GM19455 (cell line): ENCODE measurements around the gene ARL5B.

Experiments used
- ATAC-seq: cut with Tn5 transposase; IDR thresholded peaks from one replicate; pipeline ENCODE4 v1.9.1; 2021; ENCODE audit not compliant: unreplicated experiment

The ARL5B gene

GRCh38 chr10:18658271-18659124, 733 bp upstream of the ARL5B start:
- ATAC-seq, result peak; percentile 32

- peak; percentile 37 for ATAC-seq
These were observed 746 bp downstream of the ARL5B start for GRCh38 chr10:18659819-18660535.

GRCh38 chr10:18660816-18661431, 1.7 kb downstream of the ARL5B start:
- ATAC-seq, result no peak

- no peak for ATAC-seq
These were observed 5.7 kb downstream of the ARL5B start for GRCh38 chr10:18664841-18665478.

GRCh38 chr10:18665815-18666558, 6.8 kb downstream of the ARL5B start:
- ATAC-seq, result no peak

GRCh38 chr10:18666810-18667209, 7.6 kb downstream of the ARL5B start:
- ATAC-seq, result no peak

- no peak for ATAC-seq
These were observed 8.8 kb downstream of the ARL5B start for GRCh38 chr10:18668026-18668425.

GRCh38 chr10:18675086-18675801, 16.0 kb downstream of the ARL5B start:
- ATAC-seq, result no peak

- no peak for ATAC-seq
These were observed 21.5 kb downstream of the ARL5B start for GRCh38 chr10:18680754-18681153.

- no peak for ATAC-seq
These were observed 22.1 kb downstream of the ARL5B start for GRCh38 chr10:18681366-18681765.

- no peak for ATAC-seq
These were observed 22.8 kb downstream of the ARL5B start for GRCh38 chr10:18681971-18682411.

GRCh38 chr10:18683427-18683826, 24.2 kb downstream of the ARL5B start:
- no peak for ATAC-seq

GRCh38 chr10:18684416-18684815, 25.2 kb downstream of the ARL5B start:
- ATAC-seq, result no peak

- ATAC-seq, result no peak
These were observed 25.7 kb downstream of the ARL5B start for GRCh38 chr10:18684953-18685352.

GRCh38 chr10:18685555-18685954, 26.3 kb downstream of the ARL5B start:
- no peak for ATAC-seq

GRCh38 chr10:18687195-18687594, 28.0 kb downstream of the ARL5B start:
- no peak for ATAC-seq

- no peak for ATAC-seq
These were observed 28.5 kb downstream of the ARL5B start for GRCh38 chr10:18687706-18688105.

- no peak for ATAC-seq
These were observed 30.3 kb downstream of the ARL5B start for GRCh38 chr10:18689498-18689897.

GRCh38 chr10:18690541-18690940, 31.3 kb downstream of the ARL5B start:
- no peak for ATAC-seq
